Measurements from ENCODE around the gene DOK6.
"Not testable (repeated sequence)": the region's sequence is repeated elsewhere in the genome, so short reads cannot be mapped to it uniquely, and the experiment has no call there.

The DOK6 gene

DNA sequence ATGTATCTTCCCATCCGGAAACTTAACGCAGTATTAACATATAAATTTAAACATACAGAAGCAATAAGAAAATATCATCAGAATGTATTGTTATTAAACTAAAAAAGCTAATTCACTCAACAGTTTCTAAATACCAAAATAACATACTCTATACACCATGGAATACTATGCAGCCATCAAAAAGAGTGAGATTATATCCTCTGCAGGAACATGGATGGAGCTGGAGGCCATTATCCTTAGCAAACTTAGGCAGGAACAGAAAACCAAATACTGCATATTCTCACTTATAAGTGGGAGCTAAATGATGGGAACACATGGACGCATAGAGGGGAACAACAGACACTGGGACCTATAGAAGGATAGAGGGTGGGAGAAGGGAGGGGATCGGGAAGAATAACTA lies 419.9 kb downstream of the DOK6 start:
- no peak for DNase-seq

DNA sequence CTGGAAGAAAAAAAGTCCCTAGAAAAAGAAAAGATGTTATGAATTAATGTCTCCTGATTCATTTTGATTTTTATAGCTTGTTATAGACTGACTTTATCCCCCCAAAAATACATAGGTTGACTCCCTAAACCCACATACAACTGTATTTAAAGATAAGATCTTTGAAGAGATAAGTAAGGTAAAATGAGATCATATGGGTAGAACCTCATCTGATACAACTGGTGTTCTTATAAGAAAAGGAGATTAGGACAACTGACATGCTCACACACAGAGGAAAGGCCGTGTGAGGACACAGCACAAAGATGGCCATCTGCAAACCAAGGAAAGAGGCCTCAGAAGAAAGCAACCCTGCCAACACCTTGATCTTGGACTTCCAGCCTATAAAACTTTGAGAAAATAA lies 429.5 kb downstream of the DOK6 start:
- DNase-seq = no peak

GRCh38 chr18:69834980-69835379 lies 434.3 kb downstream of the DOK6 start:
- not testable (repeated sequence) for DNase-seq

GRCh38 chr18:69838003-69838402 lies 437.3 kb downstream of the DOK6 start:
- no peak for DNase-seq

GRCh38 chr18:69838620-69839411 lies 438.1 kb downstream of the DOK6 start:
- DNase-seq = peak; percentile 42

GRCh38 chr18:69839497-69839896 lies 438.8 kb downstream of the DOK6 start:
- no peak for DNase-seq

- DNase-seq = no peak
Measured at GRCh38 chr18:69840001-69840400, 439.3 kb downstream of the DOK6 start.

DNA sequence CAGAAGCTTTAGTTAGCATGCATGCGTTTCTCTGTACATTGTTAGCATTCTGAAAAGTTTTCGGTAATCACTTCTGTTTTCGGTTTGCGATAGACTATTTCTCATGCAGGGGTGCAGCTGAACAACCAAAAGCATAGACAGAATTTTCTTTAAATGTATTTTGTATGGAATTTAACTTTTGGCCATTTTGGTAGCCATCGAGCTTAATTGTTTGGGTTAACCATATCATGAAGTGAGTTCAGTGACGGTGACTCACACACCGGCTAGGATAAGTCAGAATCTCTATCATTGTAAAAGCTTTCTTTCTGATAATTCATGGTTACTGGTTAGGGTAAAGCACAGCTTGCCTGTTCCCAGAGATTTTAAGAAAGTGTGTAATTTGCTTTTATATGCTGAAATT lies 439.8 kb downstream of the DOK6 start:
- no peak for DNase-seq

GRCh38 chr18:69841117-69841516 lies 440.4 kb downstream of the DOK6 start:
- DNase-seq = no peak

- no peak for DNase-seq
Measured at GRCh38 chr18:69843015-69843414, 442.3 kb downstream of the DOK6 start.

GRCh38 chr18:69844656-69845055 lies 444.0 kb downstream of the DOK6 start:
- no peak for DNase-seq

- DNase-seq = peak; percentile 6
Measured at GRCh38 chr18:69845593-69846506, 445.2 kb downstream of the DOK6 start.

DNA sequence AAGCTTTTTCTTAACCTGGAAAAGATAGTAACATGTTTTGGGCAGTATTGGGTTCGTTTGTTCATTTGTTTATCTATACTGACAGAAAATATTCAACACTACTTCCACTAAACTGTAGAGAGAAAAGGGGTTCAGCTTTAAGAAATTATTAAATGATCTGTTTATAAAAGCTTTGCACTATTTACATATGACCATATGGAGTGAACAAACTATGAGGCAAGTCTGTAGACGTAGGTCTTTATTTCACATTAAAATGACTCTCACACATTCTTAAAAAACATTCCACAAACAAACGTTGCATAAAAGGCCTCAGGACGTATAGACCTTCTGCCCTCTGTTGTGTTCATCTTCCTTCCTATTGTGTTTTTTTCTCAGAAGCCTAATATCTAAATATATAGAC lies 452.4 kb downstream of the DOK6 start:
- no peak for DNase-seq

GRCh38 chr18:69854455-69854854 lies 453.8 kb downstream of the DOK6 start:
- DNase-seq = no peak

DNA sequence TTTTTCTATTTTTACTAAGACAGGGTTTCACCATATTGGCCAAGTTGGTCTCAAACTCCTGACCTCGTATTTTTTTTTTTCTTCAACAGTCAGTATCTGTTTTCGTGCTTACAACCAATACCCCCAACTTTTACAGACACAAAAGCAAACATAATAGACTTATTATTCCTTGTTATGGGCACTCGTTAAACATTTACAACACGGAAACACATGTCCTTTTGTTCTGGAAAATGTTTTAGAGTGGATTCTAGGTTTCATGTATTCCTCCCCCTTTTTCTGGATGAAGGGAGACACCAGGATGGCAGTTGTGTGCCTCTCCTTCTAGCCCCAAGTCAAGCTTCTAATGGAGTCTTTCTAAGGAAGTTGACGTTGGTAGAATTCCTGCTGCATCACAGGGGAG lies 458.2 kb downstream of the DOK6 start:
- no peak for DNase-seq

DNA sequence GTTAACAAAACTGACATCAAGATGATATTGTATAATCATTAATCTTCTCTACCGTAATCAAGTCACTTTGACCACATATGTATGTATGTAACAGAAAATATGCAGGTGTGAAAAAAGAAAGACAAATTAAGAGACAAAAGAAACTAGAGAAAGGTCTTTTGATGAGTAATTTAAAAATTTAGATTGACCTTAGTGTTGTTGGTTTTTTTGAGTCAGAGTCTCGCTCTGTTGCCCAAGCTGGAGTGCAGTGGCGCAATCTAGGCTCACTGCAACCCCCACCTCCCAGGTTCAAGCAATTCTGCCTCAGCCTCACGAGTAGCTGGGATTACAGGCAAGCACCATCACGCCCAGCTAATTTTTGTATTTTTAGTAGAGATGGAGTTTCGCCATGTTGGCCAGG lies 464.1 kb downstream of the DOK6 start:
- not testable (repeated sequence) for DNase-seq

- no peak for DNase-seq
Measured at GRCh38 chr18:69865776-69866175, 465.1 kb downstream of the DOK6 start.

GRCh38 chr18:69866212-69866611 lies 465.5 kb downstream of the DOK6 start:
- no peak for DNase-seq

DNA sequence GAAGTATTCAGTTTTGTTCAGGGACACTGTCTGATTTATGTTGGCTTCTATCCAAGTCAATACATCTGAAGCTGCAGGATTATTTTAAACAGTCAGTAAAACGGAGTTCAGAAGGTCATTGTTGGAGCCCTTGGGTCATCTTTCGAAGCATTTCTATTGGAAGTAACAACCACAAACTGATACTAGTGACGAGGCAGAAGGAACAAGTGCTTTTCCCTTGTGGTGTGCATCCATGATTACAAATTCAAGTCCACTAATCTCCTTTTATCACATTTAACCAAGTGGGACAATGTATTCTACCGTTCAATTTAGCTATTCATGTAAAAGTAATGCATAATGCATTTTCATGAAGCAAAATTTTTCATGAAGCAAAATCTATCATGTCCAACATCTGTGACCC lies 470.0 kb downstream of the DOK6 start:
- DNase-seq = no peak

DNA sequence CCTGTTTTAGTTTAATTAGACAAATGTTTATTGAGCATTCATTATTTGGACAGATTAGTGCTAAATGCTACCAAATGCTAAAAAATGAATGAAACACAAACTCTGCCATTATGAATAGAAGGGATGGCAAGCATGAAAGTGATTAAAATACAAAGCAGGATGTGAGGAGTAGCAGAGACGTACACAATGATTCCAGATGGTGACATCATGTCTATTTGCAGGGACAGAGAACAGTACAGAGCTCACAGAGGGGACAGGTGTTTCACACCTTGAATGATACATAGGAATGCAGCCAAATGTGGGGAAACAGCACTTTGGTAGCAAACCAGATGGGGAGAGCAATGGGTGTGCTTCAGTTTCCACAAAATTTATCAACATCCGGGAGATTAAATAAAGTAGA lies 470.7 kb downstream of the DOK6 start:
- DNase-seq = no peak

DNA sequence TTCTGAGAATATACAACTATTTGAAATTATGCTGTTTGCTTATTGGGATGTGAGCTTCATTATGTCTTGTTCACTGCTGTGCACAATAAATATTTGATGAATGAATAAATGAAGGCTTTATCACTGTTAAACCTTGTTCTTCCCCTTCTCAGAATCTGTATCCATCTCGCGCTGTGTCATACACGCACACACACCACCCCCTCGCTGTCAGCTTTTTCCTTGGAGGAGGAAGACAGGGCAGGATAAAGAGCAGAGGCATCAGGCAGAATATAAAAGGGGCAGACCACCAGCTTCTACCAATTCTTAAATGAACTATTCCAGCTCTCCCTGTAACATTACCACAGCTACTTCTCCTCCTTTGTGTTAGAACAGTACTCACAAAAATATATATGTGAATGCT lies 472.0 kb downstream of the DOK6 start:
- no peak for DNase-seq

DNA sequence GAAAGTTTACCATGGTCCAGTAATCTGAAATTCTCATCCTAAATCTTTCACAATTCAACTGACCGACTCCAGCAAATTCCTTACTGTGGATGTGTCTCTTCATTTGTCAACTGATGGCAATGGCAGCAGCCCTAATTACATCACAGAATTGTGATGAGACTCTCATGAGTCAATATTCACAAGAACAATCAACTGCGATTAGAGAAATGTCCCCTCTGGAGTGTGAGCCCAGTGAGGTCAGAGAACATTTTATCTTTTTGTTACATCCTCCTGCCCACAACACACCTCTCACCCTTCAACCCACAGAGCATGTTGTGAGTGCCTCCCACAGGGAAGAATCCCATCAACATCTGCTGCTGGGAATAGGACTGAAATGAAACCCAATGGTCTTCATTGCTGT lies 473.4 kb downstream of the DOK6 start:
- DNase-seq = no peak

GRCh38 chr18:69876490-69876889 lies 475.8 kb downstream of the DOK6 start:
- no peak for DNase-seq
